ENCODE measurements around the gene CISD3. TPM values are rescaled to one million over a fixed set of nuclear protein-coding genes. Genes with fewer than 3 reads are reported as not detected.

The CISD3 gene
- total and polyA plus RNA-seq, 2 of the 8 experiments (the other 6 are each of a cell fraction or from before 2014, with no cell fraction given), result 9.4 to 11.1 TPM

DNA sequence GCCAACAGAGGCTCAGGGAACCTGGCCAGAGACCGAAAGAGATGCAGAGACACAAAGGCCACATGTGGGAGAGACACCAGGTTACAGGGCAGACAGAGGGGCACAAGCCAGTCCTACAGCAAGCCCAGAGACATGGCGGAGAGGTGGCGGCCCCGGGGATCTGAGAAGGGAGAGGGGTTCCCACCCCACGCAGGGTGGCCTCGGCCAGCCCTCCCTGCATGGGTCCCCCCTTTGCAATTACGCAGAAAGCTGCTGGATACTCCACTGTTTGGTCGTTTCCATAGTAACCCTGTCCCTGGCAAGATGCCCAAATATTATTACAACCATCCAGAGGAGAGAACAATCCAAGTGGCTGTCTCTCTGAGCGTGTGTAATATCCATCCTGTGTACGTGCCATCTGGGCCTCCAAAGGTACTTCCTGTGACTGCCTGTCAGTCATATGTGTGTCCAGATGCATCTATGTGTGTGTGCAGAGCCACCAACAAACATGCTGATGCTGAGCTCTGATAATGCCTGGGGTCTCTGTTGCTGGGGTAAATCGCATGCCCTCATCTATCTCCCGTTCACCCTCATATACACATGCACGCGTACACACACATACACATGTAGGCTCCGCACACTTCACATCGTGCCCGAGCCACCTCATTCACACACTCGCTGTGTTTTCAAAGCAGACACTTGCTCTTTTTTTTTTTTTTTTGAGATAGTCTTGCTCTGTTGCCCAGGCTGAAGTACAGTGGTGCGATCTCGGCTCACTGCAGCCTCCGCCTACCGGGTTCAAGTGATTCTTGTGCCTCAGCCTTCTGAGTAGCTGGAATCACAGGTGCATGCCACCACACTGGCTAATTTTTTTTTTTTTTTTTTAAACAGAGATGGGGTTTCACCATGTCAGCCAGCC, 12.5 kb downstream of the CISD3 start (continued):
- TF ChIP-seq SRF (IDR thresholded peaks at IDR 0.05; ENCODE audit: low read depth, low read length) (no peak), E2F6 (IDR thresholded peaks at IDR 0.05) (no peak), YY1 (IDR thresholded peaks at IDR 0.05; ENCODE audit: low read depth, low read length) (no peak), SUZ12 (IDR thresholded peaks at IDR 0.05; ENCODE audit: low read length) (no peak), ZNF274 (IDR thresholded peaks at IDR 0.05; ENCODE audit: borderline replicate concordance, extremely low read depth, low read length) (no peak), POU5F1 (IDR thresholded peaks at IDR 0.05; ENCODE audit: low read depth, low read length) (no peak)

Data from H1 (cell line).